GM19023 (cell line): ENCODE measurements around the gene PEX5L.
"Not testable (repeated sequence)": the region's sequence is repeated elsewhere in the genome, so short reads cannot be mapped to it uniquely, and the experiment has no call there.

Experiments used
- ATAC-seq: cut with Tn5 transposase; IDR thresholded peaks from one replicate; pipeline ENCODE4 v1.9.1; 2021; ENCODE audit warnings: mild to moderate bottlenecking, moderate library complexity; ENCODE audit not compliant: unreplicated experiment

The PEX5L gene

GRCh38 chr3:179794355-179794754, 242.4 kb downstream of the PEX5L start:
- ATAC-seq, result no peak

- no peak for ATAC-seq
Observed at GRCh38 chr3:179791793-179792192, 244.9 kb downstream of the PEX5L start.

GRCh38 chr3:179788996-179789395, 247.7 kb downstream of the PEX5L start:
- no peak for ATAC-seq

GRCh38 chr3:179782841-179783240, 253.9 kb downstream of the PEX5L start:
- not testable (repeated sequence) for ATAC-seq

GRCh38 chr3:179775416-179776122, 261.2 kb downstream of the PEX5L start:
- ATAC-seq, result no peak

GRCh38 chr3:179772297-179772696, 264.4 kb downstream of the PEX5L start:
- no peak for ATAC-seq

GRCh38 chr3:179771797-179772196, 264.9 kb downstream of the PEX5L start:
- no peak for ATAC-seq

GRCh38 chr3:179769411-179770247, 267.1 kb downstream of the PEX5L start:
- no peak for ATAC-seq

GRCh38 chr3:179768080-179768479, 268.7 kb downstream of the PEX5L start:
- no peak for ATAC-seq

- ATAC-seq, result no peak
Observed at GRCh38 chr3:179766416-179767133, 270.2 kb downstream of the PEX5L start.

- ATAC-seq, result no peak
Observed at GRCh38 chr3:179765396-179765795, 271.3 kb downstream of the PEX5L start.

GRCh38 chr3:179760944-179761343, 275.8 kb downstream of the PEX5L start:
- ATAC-seq, result no peak

GRCh38 chr3:179750720-179751328, 285.9 kb downstream of the PEX5L start:
- ATAC-seq, result no peak

GRCh38 chr3:179745716-179746115, 291.0 kb downstream of the PEX5L start:
- no peak for ATAC-seq

- no peak for ATAC-seq
Observed at GRCh38 chr3:179745079-179745478, 291.7 kb downstream of the PEX5L start.
